Uterus (tissue), 4 donors: ENCODE measurements around the gene CHRNA4. TPM values are rescaled to one million over a fixed set of nuclear protein-coding genes. Genes with fewer than 3 reads are reported as not detected.

ENCODE experiments used
- DNase-seq, 2 donors: peaks; one replicate each; pipeline ENCODE4 v3.0.0-alpha.2; 2019 to 2020
- H3K27ac ChIP-seq, 2 donors: fragments of 200-600 bp; sonication (generic); 1 replicate in 1 of 2; 2 replicates in 1 of 2; pipeline ENCODE4 v1.5.1; 2016 to 2018
- H3K27me3 ChIP-seq, 2 donors: fragments of 200-600 bp; sonication (generic); one replicate each; pipeline ENCODE4 v1.5.1; 2018 to 2019; ENCODE audit warnings: control low read depth in 1 of 2
- H3K36me3 ChIP-seq, 2 donors: fragments of 200-600 bp; sonication (generic); one replicate each; pipeline ENCODE4 v1.5.1; 2019; ENCODE audit warnings: control low read depth in 1 of 2
- H3K4me1 ChIP-seq, 2 donors: fragments of 200-600 bp; sonication (generic); one replicate each; pipeline ENCODE4 v1.5.1; 2018 to 2019; ENCODE audit warnings: control low read depth in 1 of 2
- H3K4me3 ChIP-seq, 2 donors: fragments of 200-600 bp; sonication (generic); 1 replicate in 1 of 2; 2 replicates in 1 of 2; pipeline ENCODE4 v1.5.1; 2018 to 2019; ENCODE audit warnings: mild to moderate bottlenecking in 1 of 2
- H3K9me3 ChIP-seq, 2 donors: fragments of 200-600 bp; sonication (generic); one replicate each; pipeline ENCODE4 v1.5.1; 2019; ENCODE audit warnings: control low read depth in 1 of 2
- CTCF ChIP-seq, 4 experiments: fragments of 200-600 bp in 2 of 4; fragments of 450-650 bp in 2 of 4; sonication (generic) in 2 of 4; IDR thresholded peaks; one replicate each; pipeline ENCODE4 v1.5.1; 2016 to 2019; ENCODE audit warnings: antibody characterized with exemption in 4 of 4, mild to moderate bottlenecking in 2 of 4, moderate library complexity in 1 of 4
- POLR2A ChIP-seq, 2 donors: fragments of 450-650 bp; IDR thresholded peaks; one replicate each; pipeline ENCODE4 v1.6.1; 2016; ENCODE audit warnings: antibody characterized with exemption in 2 of 2, mild to moderate bottlenecking in 1 of 2, moderate library complexity in 1 of 2
- intact Hi-C: fragments of 100-400 bp; cut with DNase I; formaldehyde crosslinking; loops from one replicate; pipeline ENCODE4 v1.15.1; 2023; ENCODE audit warnings: low total_unique reads
- total RNA-seq, 4 donors: library from RNA; depleted of rRNA in 3 of 4; stranded (reverse); fragments of >200 nt in 3 of 4; gene quantifications; one replicate each; pipeline versions ENCODE4 v1.1.0 to v1.2.4, GENCODE V29; 2014 to 2023
- donor health status: DM: yes; HTN: yes; CAD: no.

The CHRNA4 gene
- total RNA-seq, 4 donors from 2014 or later = 0.21 to 1.5 TPM; not detected in 2

DNA sequence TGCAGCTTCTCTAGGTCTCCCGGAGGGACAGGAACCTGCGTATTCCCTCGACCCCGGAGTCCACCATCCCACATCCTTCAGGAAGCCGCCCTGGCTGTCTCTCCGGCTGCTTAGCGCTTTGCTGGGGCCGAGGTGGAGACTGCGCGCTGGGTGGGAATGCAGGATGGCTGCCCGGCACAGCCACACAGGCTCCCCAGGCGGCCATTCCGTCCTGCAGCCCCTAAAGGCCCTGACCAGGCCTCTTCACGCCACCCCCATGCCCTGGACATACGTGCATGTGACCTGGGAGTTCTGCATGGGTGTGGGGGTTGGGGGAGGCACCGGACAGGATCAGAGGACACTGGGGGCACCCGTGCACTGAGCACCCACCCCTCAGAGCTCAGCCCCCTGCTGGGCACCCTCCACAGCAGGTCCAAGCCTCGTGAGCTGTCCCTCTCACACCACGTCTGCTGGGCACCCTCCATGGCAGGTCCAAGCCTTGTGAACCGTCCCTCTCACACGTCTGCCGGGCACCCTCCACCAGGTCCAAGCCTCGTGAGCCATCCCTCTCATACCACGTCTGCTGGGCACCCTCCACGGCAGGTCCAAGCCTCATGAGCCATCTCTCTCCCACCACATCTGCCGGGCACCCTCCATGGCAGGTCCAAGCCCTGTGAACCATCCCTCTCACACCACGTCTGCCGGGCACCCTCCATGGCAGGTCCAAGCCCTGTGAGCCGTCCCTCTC is 40.4 kb upstream of the CHRNA4 start:
- no peak overlapping the region for H3K27ac ChIP-seq
- H3K27me3 ChIP-seq = no peaks in the 10 kb centered on the region
- no peak for TF ChIP-seq CTCF (IDR thresholded peaks at IDR 0.05)
- TF ChIP-seq POLR2A (IDR thresholded peaks at IDR 0.05) = no peak
- no peaks in the 10 kb centered on the region for H3K4me1 ChIP-seq
- DNase-seq = no peak
- intact Hi-C loops = no loop called here
- H3K4me3 ChIP-seq = no peak overlapping the region
- no peaks in the 10 kb centered on the region for H3K9me3 ChIP-seq
- no peaks in the 10 kb centered on the region for H3K36me3 ChIP-seq

- TF ChIP-seq POLR2A (IDR thresholded peaks at IDR 0.05) = no peak
- TF ChIP-seq CTCF (IDR thresholded peaks at IDR 0.05) = no peak
- H3K9me3 ChIP-seq = no peaks in the 10 kb centered on the region
- no peak overlapping the region for H3K4me3 ChIP-seq
- DNase-seq = no peak
- no peaks in the 10 kb centered on the region for H3K4me1 ChIP-seq
- H3K27me3 ChIP-seq = no peaks in the 10 kb centered on the region
- no peaks in the 10 kb centered on the region for H3K36me3 ChIP-seq
- no peak overlapping the region for H3K27ac ChIP-seq
- intact Hi-C loops = no loop called here
These were observed 39.5 kb upstream of the CHRNA4 start for GRCh38 chr20:63400486-63401210.

DNA sequence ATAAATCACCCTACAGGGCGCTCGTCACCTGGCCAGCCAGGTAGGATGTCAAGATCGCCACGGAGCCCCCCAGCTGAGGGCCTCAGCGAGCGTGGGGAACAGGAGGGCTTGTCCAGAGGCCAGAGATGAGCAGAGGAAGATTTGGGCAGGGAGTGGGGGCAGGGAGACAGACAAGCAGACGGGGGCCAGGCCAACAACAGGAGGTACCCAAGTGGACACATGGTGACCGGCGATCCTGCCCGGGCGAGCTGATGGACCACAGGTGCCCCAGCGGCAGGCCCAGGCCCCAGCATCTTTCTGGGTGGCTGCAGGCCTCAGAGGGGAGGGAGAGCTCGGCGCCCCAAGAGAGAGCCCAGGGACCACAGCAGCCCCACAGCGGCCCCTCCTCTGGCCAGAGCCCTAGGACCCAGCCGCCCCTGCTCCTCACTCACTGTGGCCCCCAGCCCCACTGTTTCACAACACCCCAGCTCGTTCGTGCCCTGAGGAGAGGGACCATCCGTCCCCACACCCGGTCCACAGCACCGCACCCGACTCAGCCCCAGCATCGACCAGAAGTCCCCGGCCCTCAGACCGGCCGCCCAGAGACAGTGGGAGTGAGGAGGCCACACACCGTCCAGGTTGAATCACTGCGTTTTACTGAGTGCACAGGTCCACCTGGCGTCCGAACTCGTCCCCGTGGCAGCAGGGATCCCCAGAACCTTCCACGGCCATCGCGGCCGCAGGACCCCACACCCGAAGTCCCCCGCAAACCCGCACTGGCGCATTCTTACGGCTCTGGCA is 38.6 kb upstream of the CHRNA4 start:
- Histone ChIP-seq H3K27ac (no peak overlapping the region), H3K36me3 (no peaks in the 10 kb centered on the region), H3K9me3 (no peaks in the 10 kb centered on the region), H3K4me1 (no peaks in the 10 kb centered on the region), H3K4me3 (no peak overlapping the region), H3K27me3 (no peaks in the 10 kb centered on the region)
- intact Hi-C loops = no loop called here
- no peak for DNase-seq
- TF ChIP-seq POLR2A (IDR thresholded peaks at IDR 0.05) (no peak), CTCF (IDR thresholded peaks at IDR 0.05) (no peak)

DNA sequence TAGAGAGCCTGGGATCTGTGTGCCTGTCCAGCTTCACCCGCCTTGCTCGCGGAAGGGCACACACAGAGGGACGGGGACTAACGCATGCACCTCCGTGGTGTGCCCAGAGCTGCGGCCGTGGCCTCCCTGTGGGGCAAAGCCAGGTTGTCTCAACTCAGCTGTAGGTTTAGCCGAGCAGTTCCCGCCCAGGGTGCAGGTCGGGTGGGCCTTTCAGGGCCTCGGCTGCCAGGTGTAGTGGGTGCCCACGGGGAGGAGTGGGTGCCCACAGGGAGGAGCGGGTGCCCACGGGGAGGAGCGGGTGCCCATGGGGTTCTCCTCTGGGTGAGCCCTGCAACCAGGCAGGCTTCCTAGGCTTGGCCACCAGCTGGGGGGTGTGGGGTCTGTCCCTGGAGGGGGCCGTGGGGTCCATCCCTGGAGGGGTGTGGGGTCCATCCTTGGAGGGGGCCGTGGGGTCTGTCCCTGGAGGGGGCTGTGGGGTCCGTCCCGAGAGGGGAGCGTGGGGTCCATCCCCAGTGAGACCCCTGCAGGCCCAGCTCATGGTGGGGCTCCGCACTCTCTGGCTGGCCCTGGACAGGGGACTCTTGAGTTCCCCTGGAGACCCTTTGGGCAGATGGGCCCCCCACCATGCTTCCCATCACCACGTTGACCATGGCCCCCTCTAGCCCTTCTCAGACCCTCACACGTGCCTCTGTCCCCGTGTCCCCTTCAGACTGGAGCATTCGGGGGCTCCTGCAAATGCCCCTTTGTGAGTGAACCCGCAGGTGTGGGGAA is 37.8 kb upstream of the CHRNA4 start:
- DNase-seq = no peak
- no peaks in the 10 kb centered on the region for H3K27me3 ChIP-seq
- H3K4me3 ChIP-seq = no peak overlapping the region
- no peaks in the 10 kb centered on the region for H3K36me3 ChIP-seq
- TF ChIP-seq CTCF (IDR thresholded peaks at IDR 0.05) (no peak), POLR2A (IDR thresholded peaks at IDR 0.05) (no peak)
- no peaks in the 10 kb centered on the region for H3K9me3 ChIP-seq
- no peaks in the 10 kb centered on the region for H3K4me1 ChIP-seq
- H3K27ac ChIP-seq = no peak overlapping the region
- intact Hi-C loops = no loop called here
